GM13976 (cell line): ENCODE data around the gene DPM3.
"Not testable (repeated sequence)": the region's sequence is repeated elsewhere in the genome, so short reads cannot be mapped to it uniquely, and the experiment has no call there.

ENCODE experiments used
- DNase-seq: peaks from one replicate; pipeline ENCODE4 v3.0.0; 2012; ENCODE audit warnings: low spot score
- CTCF ChIP-seq: IDR thresholded peaks from 2 replicates; pipeline ENCODE4 v1.5.1; 2012; ENCODE audit warnings: borderline replicate concordance, mild to moderate bottlenecking; ENCODE audit not compliant: insufficient read depth; ENCODE audit errors: extremely low read depth, missing control alignments, control extremely low read depth
- in situ Hi-C: fragments of 300-500 bp; cut with MboI; formaldehyde crosslinking; loops from one replicate; pipeline ENCODE4 v1.12.0; 2022; ENCODE audit warnings: low sequenced_read_pairs, mixed read lengths, inconsistent platforms; ENCODE audit not compliant: unreplicated experiment

The DPM3 gene

GRCh38 chr1:155139895-155140629 lies at the start of gene DPM3:
TSS of gene DPM3 (minus strand) at chr1:155140531. CDS start at chr1:155140240, 291 bp downstream.
- TF ChIP-seq CTCF, result no peak
- in situ Hi-C loops, result no loop called here
- peak; percentile 93 for DNase-seq

GRCh38 chr1:155189926-155190325 lies 49.6 kb upstream of the DPM3 start:
- DNase-seq, in situ Hi-C loops: not testable (repeated sequence)

- no peak for TF ChIP-seq CTCF
- in situ Hi-C loops, result no loop called here
- no peak for DNase-seq
Observed at GRCh38 chr1:155188268-155188667, 47.9 kb upstream of the DPM3 start.

- no peak for TF ChIP-seq CTCF
- in situ Hi-C loops, result no loop called here
- no peak for DNase-seq
Observed at GRCh38 chr1:155187456-155187891, 47.1 kb upstream of the DPM3 start.

- TF ChIP-seq CTCF, result no peak
- no peak for DNase-seq
- in situ Hi-C loops, result no loop called here
Observed at GRCh38 chr1:155186794-155187455, 46.6 kb upstream of the DPM3 start.

GRCh38 chr1:155186067-155186793 lies 45.9 kb upstream of the DPM3 start:
- no peak for TF ChIP-seq CTCF
- DNase-seq, result no peak
- in situ Hi-C loops, result no loop called here

GRCh38 chr1:155185783-155186066 lies 45.4 kb upstream of the DPM3 start:
- DNase-seq, result no peak
- in situ Hi-C loops, result no loop called here
- TF ChIP-seq CTCF, result no peak
